ENCODE measurements around the gene PCNT.

PCNT gene

GRCh38 chr21:46482846-46483231 is 158.9 kb downstream of the PCNT start:
- DNase-seq (ENCODE audit: low spot score): no peak

DNA sequence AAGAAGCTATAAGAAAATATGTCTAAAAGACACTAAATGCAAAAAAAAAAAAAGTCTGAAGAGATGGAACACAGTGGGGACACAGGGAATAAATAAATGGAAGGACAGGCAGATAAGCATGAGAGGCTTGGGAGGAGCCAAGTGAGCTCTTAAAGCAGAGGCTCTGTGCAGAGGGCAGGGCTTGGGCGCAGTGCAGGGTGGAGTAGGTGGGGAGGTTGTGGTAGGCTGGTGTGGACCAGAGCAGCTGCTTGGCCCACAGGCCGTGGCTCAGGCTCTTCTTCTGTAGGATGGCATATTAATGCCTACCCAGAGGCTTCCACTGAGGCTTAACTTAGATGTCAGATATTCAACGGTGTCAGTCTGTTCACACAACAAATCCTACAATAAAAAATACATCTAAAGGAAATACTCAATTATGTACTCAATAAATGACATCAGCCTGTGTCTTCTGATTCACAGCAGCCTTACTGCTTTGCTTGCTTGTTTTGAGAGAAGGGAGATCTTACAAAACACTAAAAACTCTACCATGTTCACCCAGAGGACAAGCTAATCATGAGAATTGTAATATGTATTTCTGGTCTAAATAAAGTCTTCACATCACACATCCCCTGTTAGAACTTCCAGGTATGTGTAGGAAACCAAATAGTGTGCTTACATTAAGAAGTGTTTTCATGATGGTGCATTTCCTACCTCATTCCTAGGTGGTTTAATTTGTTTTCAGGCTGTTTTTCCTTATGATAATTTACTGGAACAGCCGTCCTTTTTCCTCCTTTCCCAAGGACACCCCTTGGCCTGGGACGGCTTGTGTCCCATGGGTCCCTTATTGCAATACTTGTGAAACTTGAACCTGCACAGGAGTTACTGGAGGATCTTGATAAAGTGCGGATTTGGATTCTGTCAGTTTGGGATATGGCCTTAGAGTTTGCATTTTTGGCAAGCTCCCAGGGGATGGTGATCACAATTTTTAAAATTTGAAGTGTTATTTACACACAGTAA is 159.6 kb downstream of the PCNT start:
- DNase-seq (ENCODE audit: low spot score): no peak

DNA sequence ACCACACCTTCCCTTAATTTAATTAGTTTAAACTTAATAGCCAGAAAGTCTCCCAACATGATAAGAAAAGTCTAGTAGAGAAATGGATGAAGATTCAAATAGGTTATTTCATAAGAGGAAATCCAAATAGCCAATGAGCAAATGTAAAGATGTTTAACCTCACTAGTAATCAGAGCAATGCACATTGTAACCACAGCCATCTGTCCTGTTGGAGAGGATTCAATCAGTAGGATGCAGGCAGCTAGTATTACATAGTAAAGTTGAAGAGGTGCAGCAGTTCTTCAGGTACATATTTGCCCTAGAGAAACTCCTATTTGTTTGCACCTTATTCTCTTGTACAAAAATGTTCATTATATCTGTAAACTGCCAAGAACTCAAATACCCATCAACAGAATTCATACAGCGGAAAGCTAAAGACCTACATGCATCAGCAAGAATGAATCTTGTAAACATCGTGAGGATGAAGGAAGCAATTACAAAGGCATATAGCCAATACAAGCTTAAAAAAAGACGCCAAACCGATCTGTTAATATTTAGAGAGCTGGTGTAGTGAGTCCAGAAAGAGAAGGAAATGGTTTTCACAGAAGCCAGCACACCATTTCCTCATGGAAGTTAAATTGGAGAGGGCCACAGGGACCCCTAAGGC is 162.6 kb downstream of the PCNT start:
- DNase-seq (ENCODE audit: low spot score): no peak

DNA sequence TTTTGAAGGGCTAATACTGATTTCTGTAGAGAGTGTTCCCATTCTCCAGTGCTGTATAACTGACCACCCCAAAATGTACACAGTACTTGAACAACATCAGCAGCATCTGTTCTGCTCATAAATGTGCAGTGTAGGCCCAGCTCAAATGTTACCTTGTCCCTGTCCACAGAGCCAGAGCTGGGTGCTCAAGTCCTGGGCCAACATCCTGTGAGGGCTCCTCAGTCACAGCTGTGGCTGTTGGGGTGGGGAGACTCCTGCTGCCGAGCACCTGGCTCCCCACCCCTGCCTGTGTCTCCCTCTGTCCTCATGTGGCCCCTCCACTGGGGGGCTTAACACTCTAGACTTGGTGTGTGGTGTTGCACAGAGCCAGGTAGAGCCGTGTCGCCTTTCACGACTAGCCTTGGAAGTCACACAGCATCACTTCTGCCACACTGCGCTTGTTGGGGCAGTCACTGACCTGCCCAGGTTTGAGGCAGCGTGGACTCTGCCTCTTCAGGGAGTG is 165.3 kb downstream of the PCNT start:
- DNase-seq (ENCODE audit: low spot score): no peak

DNA sequence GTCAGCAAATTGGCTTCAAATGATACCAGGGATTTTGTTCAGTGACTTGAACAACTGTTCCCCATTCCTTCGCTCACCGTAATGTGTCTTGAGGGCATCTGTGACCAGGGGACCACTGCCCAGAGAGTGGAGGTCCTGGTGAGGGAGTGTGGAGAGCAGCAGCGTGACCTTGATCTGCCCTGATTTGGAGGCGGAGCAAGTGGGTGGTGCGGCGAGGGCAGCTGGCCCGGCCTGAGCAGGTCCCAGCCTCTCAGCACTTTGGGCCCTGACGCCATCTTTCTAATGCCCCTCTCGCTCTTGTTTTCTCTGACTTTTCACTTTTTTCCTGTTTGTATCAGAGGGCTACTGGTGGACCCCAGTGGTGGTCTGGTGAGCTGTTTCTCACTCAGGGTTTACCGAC is 165.8 kb downstream of the PCNT start:
- no peak for DNase-seq (ENCODE audit: low spot score)

DNA sequence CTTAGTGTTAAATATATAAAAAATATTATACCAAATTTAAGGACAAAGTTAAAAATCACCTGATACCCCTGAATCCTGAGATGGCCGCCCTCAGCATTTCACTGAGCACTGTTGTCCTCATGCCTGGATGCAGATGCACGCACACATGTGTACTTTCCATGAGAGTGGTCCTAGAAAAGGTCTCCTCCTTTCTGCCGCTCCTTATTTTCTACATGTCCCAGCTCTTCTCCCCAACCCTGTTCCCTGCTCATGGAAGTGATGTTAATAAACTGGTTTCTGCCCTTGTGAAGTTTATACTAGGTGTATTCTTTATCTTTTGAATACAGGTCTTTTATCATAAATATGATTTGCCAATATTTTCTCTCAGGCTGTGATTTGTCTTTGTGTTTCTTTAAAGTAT is 167.6 kb downstream of the PCNT start:
- DNase-seq (ENCODE audit: low spot score): no peak

GRCh38 chr21:46492851-46493250 is 168.9 kb downstream of the PCNT start:
- no peak for DNase-seq (ENCODE audit: low spot score)

GRCh38 chr21:46493828-46494227 is 169.9 kb downstream of the PCNT start:
- DNase-seq (ENCODE audit: low spot score): no peak
